Upper lobe of left lung (tissue), 4 donors: Measurements from ENCODE around the gene SNX15.

ENCODE experiments used
- CTCF ChIP-seq, 6 experiments: fragments of 450-650 bp in 4 of 6; fragments of 200-600 bp in 2 of 6; sonication (generic) in 2 of 6; IDR thresholded peaks; one replicate each; pipeline ENCODE4 v1.5.1; 2016 to 2019; ENCODE audit warnings: antibody characterized with exemption in 6 of 6
- EP300 ChIP-seq, 4 donors: sonication (generic); formaldehyde crosslinking; IDR thresholded peaks; one replicate each; pipeline ENCODE4 v1.5.1; 2017; ENCODE audit warnings: antibody characterized with exemption in 4 of 4, control low read depth in 2 of 4

GRCh38 chr11:65047581-65048422 is 20.6 kb downstream of the SNX15 start:
- TF ChIP-seq EP300 (IDR thresholded peaks at IDR 0.05) (no peak), CTCF (IDR thresholded peaks at IDR 0.05) (no peak)
